Activated CD8-positive, alpha-beta T cell treated with anti-CD3 and anti-CD28 coated beads for 36 hours (primary cell): ENCODE measurements around the gene PREX1. TPM values are rescaled to one million over a fixed set of nuclear protein-coding genes. Genes with fewer than 3 reads are reported as not detected.

Source experiments
- ATAC-seq: fragments of 200-7000 bp; cut with Tn5 transposase; one replicate; pipeline ENCODE4 v1.10.0; 2021; ENCODE audit warnings: mild to moderate bottlenecking, moderate library complexity
- CTCF ChIA-PET: fragments of 350-600 bp; sonication (Branson Sonifier 250); formaldehyde crosslinking; loops from one replicate; lab custom pipeline; 2021; ENCODE audit warnings: antibody characterized with exemption; lab: Charles Lee
- POLR2A ChIA-PET: fragments of 350-600 bp; sonication (Branson Sonifier 250); formaldehyde crosslinking; loops from one replicate; lab custom pipeline; 2021; ENCODE audit warnings: antibody characterized with exemption; lab: Charles Lee
- DNase-seq: peaks from one replicate; pipeline ENCODE4 v3.0.0-alpha.2; 2020
- H3K27ac Mint-ChIP-seq: one replicate; pipeline ENCODE4 v1.8.0; 2021; ENCODE audit warnings: mild to moderate bottlenecking, mixed read lengths
- H3K27me3 Mint-ChIP-seq: one replicate; pipeline ENCODE4 v1.8.0; 2021; ENCODE audit warnings: mixed read lengths
- H3K36me3 Mint-ChIP-seq: one replicate; pipeline ENCODE4 v1.8.0; 2021; ENCODE audit warnings: low read depth, mixed read lengths
- H3K4me1 Mint-ChIP-seq: one replicate; pipeline ENCODE4 v1.8.0; 2021; ENCODE audit warnings: low read depth, mixed read lengths
- H3K4me3 Mint-ChIP-seq: one replicate; pipeline ENCODE4 v1.8.0; 2021; ENCODE audit warnings: mild to moderate bottlenecking, moderate library complexity, mixed read lengths
- H3K9me3 Mint-ChIP-seq: one replicate; pipeline ENCODE4 v1.8.0; 2021; ENCODE audit warnings: mixed read lengths
- CTCF ChIP-seq: fragments of 200-600 bp; IDR thresholded peaks from one replicate; pipeline ENCODE4 v1.8.0; 2022; ENCODE audit warnings: antibody characterized with exemption, mild to moderate bottlenecking
- intact Hi-C: fragments of 100-400 bp; cut with micrococcal nuclease; formaldehyde crosslinking; loops from one replicate; pipeline ENCODE4 v1.10.0; 2022
- total RNA-seq, 2 experiments: library from RNA; stranded (reverse); gene quantifications; one replicate each; pipeline ENCODE4 v1.2.3, GENCODE V29; 2021

Gene PREX1
- total RNA-seq, 2 experiments from 2014 or later, result 79.7 to 80.5 TPM

DNA sequence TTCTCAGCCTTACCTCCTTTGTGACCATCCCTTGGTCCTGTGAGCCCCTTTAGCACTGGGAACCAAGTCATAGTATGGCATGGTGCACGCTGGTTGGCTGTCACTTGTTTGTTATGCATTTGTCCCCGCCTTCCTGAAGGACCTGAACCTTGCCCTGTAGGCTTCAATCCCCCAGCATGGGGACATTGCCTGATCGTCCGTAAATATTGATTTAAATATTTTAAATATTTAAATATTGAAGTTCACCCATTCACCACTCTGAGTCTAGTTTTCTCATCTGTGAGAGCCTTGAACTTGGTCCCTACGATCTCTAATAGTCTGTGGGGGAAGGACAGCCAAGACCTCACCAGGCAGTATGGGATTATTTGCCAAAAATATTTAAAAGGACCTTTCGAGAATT, 23.8 kb upstream of the PREX1 start:
- POLR2A ChIA-PET, result no interaction called here
- Mint-ChIP-seq H3K36me3 (no peaks in the 10 kb centered on the region), H3K4me1 (peaks cover 17% of the 10 kb centered on the region), H3K27ac (no peak overlapping the region), H3K9me3 (peaks cover 14% of the 10 kb centered on the region), H3K27me3 (no peaks in the 10 kb centered on the region), H3K4me3 (no peak overlapping the region)
- CTCF ChIA-PET, result no interaction called here
- ATAC-seq (no peak), DNase-seq (no peak)
- intact Hi-C loops, result no loop called here
- TF ChIP-seq CTCF, result no peak

DNA sequence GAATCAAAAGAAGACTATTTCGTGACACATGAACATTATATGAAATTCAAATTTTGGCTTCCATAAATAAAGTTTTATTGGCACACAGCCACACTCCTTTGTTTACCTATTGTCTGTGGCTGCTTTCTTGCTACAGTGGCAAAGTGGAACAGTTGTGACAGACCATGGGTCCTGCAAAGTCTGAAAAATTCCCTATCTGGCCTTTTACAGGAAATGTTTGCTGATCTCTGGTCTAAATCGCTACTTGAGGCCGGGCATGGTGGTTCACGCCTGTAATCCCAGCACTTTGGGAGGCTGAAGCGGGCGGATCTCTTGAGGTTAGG, 23.1 kb upstream of the PREX1 start:
- no peaks in the 10 kb centered on the region for H3K36me3 Mint-ChIP-seq
- CTCF ChIA-PET, result interaction anchor here (2.1 kb wide), 1 partner anchor 193 kb away, joined by 7 read pairs; no protein-coding TSS in a partner anchor
- peaks cover 23% of the 10 kb centered on the region for H3K4me1 Mint-ChIP-seq
- POLR2A ChIA-PET, result no interaction called here
- H3K9me3 Mint-ChIP-seq, result peaks cover 14% of the 10 kb centered on the region
- ATAC-seq (no peak), DNase-seq (no peak)
- no peak overlapping the region for H3K27ac Mint-ChIP-seq
- intact Hi-C loops, result no loop called here
- no peaks in the 10 kb centered on the region for H3K27me3 Mint-ChIP-seq
- H3K4me3 Mint-ChIP-seq, result no peak overlapping the region
- no peak for TF ChIP-seq CTCF

- peaks cover 14% of the 10 kb centered on the region for H3K9me3 Mint-ChIP-seq
- H3K27me3 Mint-ChIP-seq, result no peaks in the 10 kb centered on the region
- no peak overlapping the region for H3K27ac Mint-ChIP-seq
- peaks cover 28% of the 10 kb centered on the region for H3K4me1 Mint-ChIP-seq
- DNase-seq, result no peak
- H3K4me3 Mint-ChIP-seq, result no peak overlapping the region
- CTCF ChIA-PET, result interaction anchor here (2.1 kb wide), 1 partner anchor 193 kb away, joined by 7 read pairs; no protein-coding TSS in a partner anchor
- no peak for TF ChIP-seq CTCF
- intact Hi-C loops, result no loop called here
- POLR2A ChIA-PET, result interaction anchor here (0.6 to 0.8 kb wide), 2 partner anchors 133 to 153 kb away, joined by 3 to 5 read pairs; no protein-coding TSS in a partner anchor
- H3K36me3 Mint-ChIP-seq, result no peaks in the 10 kb centered on the region
- no peak for ATAC-seq
Observed at GRCh38 chr20:48850257-48850976, 22.6 kb upstream of the PREX1 start.

DNA sequence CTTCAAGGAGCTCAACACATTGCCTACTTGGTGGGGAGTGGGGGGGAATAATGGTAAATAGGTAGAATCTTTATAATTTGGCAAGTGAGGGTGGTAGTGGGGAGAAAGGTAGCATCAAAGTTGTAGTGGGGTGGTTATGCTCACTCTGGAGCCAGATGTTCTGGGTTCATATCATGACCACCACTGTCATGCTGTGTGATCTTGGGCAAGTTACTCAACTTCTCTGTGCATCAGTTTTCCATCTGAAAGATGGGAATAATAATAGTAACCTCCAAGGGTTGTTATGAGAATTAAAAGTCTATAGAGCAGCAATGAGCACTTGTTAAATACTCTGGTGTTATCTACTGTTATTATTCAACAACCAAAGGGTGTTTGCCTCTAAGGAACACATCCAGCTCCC, 22.0 kb upstream of the PREX1 start:
- DNase-seq (no peak), ATAC-seq (no peak)
- H3K9me3 Mint-ChIP-seq, result peaks cover 14% of the 10 kb centered on the region
- POLR2A ChIA-PET, result interaction anchor here (0.6 to 0.8 kb wide), 2 partner anchors 133 to 152 kb away, joined by 3 to 5 read pairs; no protein-coding TSS in a partner anchor
- no peak overlapping the region for H3K27ac Mint-ChIP-seq
- no peak for TF ChIP-seq CTCF
- H3K4me1 Mint-ChIP-seq, result peaks cover 29% of the 10 kb centered on the region
- CTCF ChIA-PET, result interaction anchor here (2.1 kb wide), 1 partner anchor 192 kb away, joined by 7 read pairs; no protein-coding TSS in a partner anchor
- intact Hi-C loops, result no loop called here
- no peaks in the 10 kb centered on the region for H3K36me3 Mint-ChIP-seq
- no peaks in the 10 kb centered on the region for H3K27me3 Mint-ChIP-seq
- H3K4me3 Mint-ChIP-seq, result no peak overlapping the region

DNA sequence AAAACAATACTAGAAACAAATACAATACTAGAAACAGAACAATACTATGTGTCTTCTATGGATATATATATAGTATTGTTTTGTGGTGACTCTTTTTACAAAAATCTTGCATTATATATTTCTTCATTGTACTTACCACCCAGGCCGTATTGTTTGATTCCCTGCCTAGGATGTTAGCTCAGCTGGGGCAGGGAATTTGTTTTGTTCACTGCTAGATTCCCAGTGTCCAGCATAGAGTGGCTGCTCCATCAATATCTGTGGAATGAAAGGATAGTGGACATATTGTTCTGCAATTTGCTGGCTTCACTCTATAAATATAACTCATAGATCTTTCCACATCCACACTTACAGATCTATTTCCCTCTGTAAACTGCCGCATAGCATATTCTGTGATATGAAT, 21.5 kb upstream of the PREX1 start:
- H3K9me3 Mint-ChIP-seq, result peaks cover 17% of the 10 kb centered on the region
- DNase-seq (no peak), ATAC-seq (no peak)
- no peaks in the 10 kb centered on the region for H3K36me3 Mint-ChIP-seq
- no peaks in the 10 kb centered on the region for H3K27me3 Mint-ChIP-seq
- ChIA-PET CTCF (interaction anchor here (2.1 kb wide), 1 partner anchor 192 kb away, joined by 7 read pairs; no protein-coding TSS in a partner anchor), POLR2A (interaction anchor here (0.6 to 0.8 kb wide), 2 partner anchors 132 to 152 kb away, joined by 3 to 5 read pairs; no protein-coding TSS in a partner anchor)
- H3K27ac Mint-ChIP-seq, result no peak overlapping the region
- no peak for TF ChIP-seq CTCF
- no peak overlapping the region for H3K4me3 Mint-ChIP-seq
- peaks cover 33% of the 10 kb centered on the region for H3K4me1 Mint-ChIP-seq
- intact Hi-C loops, result no loop called here
